H1 (cell line): Measurements from ENCODE around the gene PAX3. TPM values are rescaled to one million over a fixed set of nuclear protein-coding genes. Genes with fewer than 3 reads are reported as not detected.

Experiments
- CTCF ChIA-PET: fragments of 300-600 bp; sonication (Branson Sonifier 250); formaldehyde crosslinking; loops from one replicate; lab custom pipeline; 2021; ENCODE audit not compliant: partially characterized antibody; lab: Charles Lee
- POLR2A ChIA-PET: fragments of 300-600 bp; sonication (Branson Sonifier 250); formaldehyde crosslinking; loops from one replicate; lab custom pipeline; 2021; ENCODE audit warnings: inconsistent platforms; ENCODE audit not compliant: partially characterized antibody; lab: Charles Lee
- DNase-seq, 2 experiments: peaks; one replicate each; pipeline versions ENCODE4 v3.0.0 to v3.0.0-alpha.2; 2010 to 2022; ENCODE audit warnings: low spot score in 2 of 2, low read depth in 1 of 2, mixed read lengths in 1 of 2
- FAIRE-seq: peaks from 2 replicates; lab custom pipeline; 2011; peaks lifted over from hg19 to GRCh38; lab: Jason Lieb, UNC
- H2AFZ ChIP-seq: 2 replicates; pipeline ENCODE4 v1.8.1; 2012; ENCODE audit warnings: low read length, inconsistent platforms
- H2AK5ac ChIP-seq: 2 replicates; pipeline ENCODE4 v1.6.1; 2013; ENCODE audit warnings: low read depth, low read length
- H2BK120ac ChIP-seq: replicated peaks from 2 replicates; pipeline ENCODE3; 2013; ENCODE audit warnings: low read depth, low read length, inconsistent platforms
- H2BK12ac ChIP-seq: 2 replicates; pipeline ENCODE4 v1.6.1; 2013; ENCODE audit warnings: low read depth, low read length
- H2BK15ac ChIP-seq: 2 replicates; pipeline ENCODE4 v1.6.1; 2013; ENCODE audit warnings: low read length
- H2BK20ac ChIP-seq: 2 replicates; pipeline ENCODE4 v1.6.1; 2013; ENCODE audit warnings: low read length
- H2BK5ac ChIP-seq: 2 replicates; pipeline ENCODE4 v1.6.1; 2013; ENCODE audit warnings: low read depth, low read length
- H3K14ac ChIP-seq: 2 replicates; pipeline ENCODE4 v1.6.1; 2013; ENCODE audit warnings: inconsistent platforms; ENCODE audit not compliant: insufficient read length
- H3K18ac ChIP-seq: 2 replicates; pipeline ENCODE4 v1.6.1; 2013; ENCODE audit warnings: low read length; ENCODE audit errors: extremely low read depth
- H3K23ac ChIP-seq: 2 replicates; pipeline ENCODE4 v1.6.1; 2013; ENCODE audit warnings: inconsistent platforms; ENCODE audit not compliant: insufficient read length
- H3K23me2 ChIP-seq: 2 replicates; pipeline ENCODE4 v1.6.1; 2013; ENCODE audit warnings: low read depth, low read length
- H3K27ac ChIP-seq: 2 replicates; pipeline ENCODE4 v1.6.1; 2011; ENCODE audit warnings: low read depth, low read length, inconsistent platforms
- H3K27me3 ChIP-seq, 4 experiments: replicated peaks in 1 of 4; 1 replicate in 1 of 4; 2 replicates in 3 of 4; pipeline versions ENCODE4 v1.6.1 to v1.8.1; 2011 to 2013; ENCODE audit warnings: low read length in 3 of 4, mild to moderate bottlenecking in 3 of 4, inconsistent platforms in 2 of 4, mixed read lengths in 2 of 4, moderate library complexity in 1 of 4; ENCODE audit not compliant: control insufficient read depth in 3 of 4, insufficient read depth in 3 of 4; ENCODE audit errors: extremely low read depth in 1 of 4
- H3K36me3 ChIP-seq, 4 experiments: 2 replicates each; pipeline versions ENCODE4 v1.6.1 to v1.8.1; 2011 to 2013; ENCODE audit warnings: mild to moderate bottlenecking in 4 of 4, low read length in 3 of 4, moderate library complexity in 2 of 4, control low read depth in 1 of 4, inconsistent platforms in 1 of 4; ENCODE audit not compliant: insufficient read depth in 4 of 4, control insufficient read depth in 2 of 4
- H3K4ac ChIP-seq: replicated peaks from 2 replicates; pipeline ENCODE3; 2013; ENCODE audit warnings: low read length, low read depth, mixed read lengths, inconsistent platforms; ENCODE audit not compliant: insufficient read length
- H3K4me1 ChIP-seq, 4 experiments: replicated peaks in 1 of 4; 1 replicate in 1 of 4; 2 replicates in 3 of 4; pipeline versions ENCODE4 v1.6.1 to v1.8.1; 2011 to 2013; ENCODE audit warnings: low read length in 3 of 4, inconsistent platforms in 2 of 4, mixed read lengths in 1 of 4; ENCODE audit not compliant: insufficient read depth in 4 of 4, control insufficient read depth in 3 of 4
- H3K4me2 ChIP-seq, 2 experiments: 2 replicates each; pipeline versions ENCODE4 v1.6.1 to v1.8.1; 2011 to 2013; ENCODE audit warnings: low read depth in 2 of 2, low read length in 2 of 2, control low read depth in 1 of 2, inconsistent platforms in 1 of 2, mild to moderate bottlenecking in 1 of 2; ENCODE audit not compliant: insufficient read depth in 1 of 2
- H3K4me3 ChIP-seq, 4 experiments: fragments of 200-600, 300-600 bp in 1 of 4; sonication (generic), shearing (Covaris generic), sonication (Bioruptor Twin) in 1 of 4; 2 replicates each; pipeline versions ENCODE4 v1.5.1 to v1.8.1; 2011 to 2016; ENCODE audit warnings: low read length in 4 of 4, low read depth in 3 of 4, control low read depth in 2 of 4, inconsistent platforms in 2 of 4, mild to moderate bottlenecking in 2 of 4, mixed read lengths in 1 of 4, moderate library complexity in 1 of 4; ENCODE audit not compliant: insufficient read depth in 2 of 4; ENCODE audit errors: extremely low read depth in 1 of 4
- H3K56ac ChIP-seq: replicated peaks from 2 replicates; pipeline ENCODE3; 2013; ENCODE audit warnings: low read depth, mild to moderate bottlenecking, mixed read lengths, low read length, inconsistent platforms; ENCODE audit not compliant: insufficient read length
- H3K79me1 ChIP-seq: 2 replicates; pipeline ENCODE4 v1.6.1; 2013; ENCODE audit warnings: low read depth, low read length, control low read depth
- H3K79me2 ChIP-seq, 2 experiments: 2 replicates each; pipeline versions ENCODE4 v1.6.1 to v1.8.1; 2012 to 2013; ENCODE audit warnings: low read length in 2 of 2, mild to moderate bottlenecking in 2 of 2, inconsistent platforms in 1 of 2; ENCODE audit not compliant: insufficient read depth in 2 of 2, control insufficient read depth in 1 of 2
- H3K9ac ChIP-seq, 4 experiments: replicated peaks in 1 of 4; 1 replicate in 1 of 4; 2 replicates in 3 of 4; pipeline versions ENCODE4 v1.6.1 to v1.8.1; 2011 to 2013; ENCODE audit warnings: low read depth in 3 of 4, low read length in 3 of 4, control low read depth in 2 of 4, mild to moderate bottlenecking in 2 of 4, moderate library complexity in 2 of 4, inconsistent platforms in 1 of 4; ENCODE audit errors: extremely low read depth in 1 of 4
- H3K9me3 ChIP-seq, 2 experiments: 2 replicates each; pipeline versions ENCODE4 v1.6.1 to v1.8.1; 2012 to 2013; ENCODE audit warnings: mild to moderate bottlenecking in 2 of 2, moderate library complexity in 2 of 2, control low read depth in 1 of 2, inconsistent platforms in 1 of 2, low read depth in 1 of 2, low read length in 1 of 2, mixed read lengths in 1 of 2; ENCODE audit not compliant: insufficient read depth in 2 of 2
- H4K20me1 ChIP-seq, 2 experiments: replicated peaks in 1 of 2; 2 replicates each; pipeline versions ENCODE3 to v1.8.1; 2011 to 2013; ENCODE audit warnings: inconsistent platforms in 2 of 2, low read length in 2 of 2, mild to moderate bottlenecking in 1 of 2; ENCODE audit not compliant: insufficient read depth in 2 of 2, control insufficient read depth in 1 of 2
- H4K5ac ChIP-seq: 2 replicates; pipeline ENCODE4 v1.6.1; 2013; ENCODE audit warnings: low read length, low read depth, mixed read lengths, inconsistent platforms; ENCODE audit not compliant: insufficient read length
- H4K8ac ChIP-seq: 2 replicates; pipeline ENCODE4 v1.8.0; 2013; ENCODE audit warnings: mild to moderate bottlenecking, moderate library complexity, low read length, inconsistent platforms; ENCODE audit not compliant: insufficient read depth; ENCODE audit errors: extremely low read depth
- H4K91ac ChIP-seq: replicated peaks from 2 replicates; pipeline ENCODE3; 2013; ENCODE audit warnings: low read length, mixed read lengths, inconsistent platforms; ENCODE audit not compliant: insufficient read length
- FOSL1 ChIP-seq: IDR thresholded peaks from 2 replicates; pipeline ENCODE4 v1.6.1; 2011; ENCODE audit warnings: mild to moderate bottlenecking, low read depth, low read length, moderate library complexity; ENCODE audit not compliant: insufficient read depth
- GABPA ChIP-seq: IDR thresholded peaks from 2 replicates; pipeline ENCODE4 v1.6.1; 2011; ENCODE audit warnings: mild to moderate bottlenecking, low read length, moderate library complexity, borderline replicate concordance; ENCODE audit not compliant: insufficient read depth
- JUN ChIP-seq: IDR thresholded peaks from 2 replicates; pipeline ENCODE4 v1.6.1; 2011; ENCODE audit warnings: low read depth, mild to moderate bottlenecking, improper control_type of control experiment, low read length
- NRF1 ChIP-seq: IDR thresholded peaks from 2 replicates; pipeline ENCODE4 v1.6.1; 2011; ENCODE audit warnings: mild to moderate bottlenecking, low read depth, low read length, improper control_type of control experiment
- PHF8 ChIP-seq: fragments of 200-600 bp; sonication (generic); conservative IDR thresholded peaks from 2 replicates; pipeline ENCODE4 v1.7.1; 2012; ENCODE audit warnings: low read depth, mild to moderate bottlenecking, inconsistent platforms, low read length, moderate library complexity
- RAD21 ChIP-seq, 2 experiments: IDR thresholded peaks in 1 of 2; conservative IDR thresholded peaks in 1 of 2; 2 replicates each; pipeline ENCODE4 v1.6.1; 2011; ENCODE audit warnings: low read depth in 2 of 2, low read length in 2 of 2, improper control_type of control experiment in 1 of 2, inconsistent platforms in 1 of 2, mild to moderate bottlenecking in 1 of 2, moderate library complexity in 1 of 2
- SAP30 ChIP-seq: fragments of 300-600 bp; sonication (generic); IDR thresholded peaks from 2 replicates; pipeline ENCODE4 v1.7.1; 2012; ENCODE audit warnings: low read length, moderate library complexity, mild to moderate bottlenecking, inconsistent platforms; ENCODE audit not compliant: insufficient read depth, insufficient replicate concordance
- SP4 ChIP-seq: IDR thresholded peaks from 2 replicates; pipeline ENCODE4 v1.6.1; 2012; ENCODE audit warnings: low read length, inconsistent platforms
- SRF ChIP-seq: IDR thresholded peaks from 2 replicates; pipeline ENCODE4 v1.6.1; 2011; ENCODE audit warnings: mild to moderate bottlenecking, low read depth, low read length, moderate library complexity
- YY1 ChIP-seq: IDR thresholded peaks from 2 replicates; pipeline ENCODE4 v1.6.1; 2011; ENCODE audit warnings: low read depth, mild to moderate bottlenecking, low read length
- WGBS, 2 experiments: shearing (Covaris generic) in 1 of 2; methylation state at CpG; one replicate each; pipeline versions ENCODE4 v1.1.6 to v1.1.7; 2013 to 2015; ENCODE audit warnings: low lambda C conversion rate in 2 of 2, mixed read lengths in 2 of 2, inconsistent platforms in 1 of 2, low coverage in 1 of 2, missing lambda C conversion rate in 1 of 2; ENCODE audit not compliant: insufficient replicate concordance in 2 of 2, insufficient coverage in 1 of 2, insufficient read length in 1 of 2; ENCODE audit errors: extremely low coverage in 1 of 2, missing lambda C conversion rate in 1 of 2; 5-methylcytosine and 5-hydroxymethylcytosine counted together
- polyA plus RNA-seq, 7 experiments: library from polyadenylated mRNA; depleted of rRNA in 3 of 7; stranded (reverse) in 5 of 7; unstranded in 2 of 7; fragments of >200 nt in 5 of 7; fragments of 200-250 nt in 2 of 7; gene quantifications; 1 replicate in 5 of 7; 2 replicates in 1 of 7; 4 replicates in 1 of 7; pipeline versions ENCODE4 v1.2.1 to v1.2.3, GENCODE V29; 2011 to 2013; ENCODE audit warnings: missing spikeins in 2 of 7, mixed read lengths in 2 of 7
- total RNA-seq: library from RNA; stranded (reverse); fragmentation: NEBNext Ultra II Directional; extraction: Animal tissue kit (Norgen Biotek cat#: 25700); gene quantifications from 2 replicates; pipeline ENCODE4 v1.2.1, GENCODE V29; 2021
- TF ChIP-seq, protein P1 (sequence below): IDR thresholded peaks from 2 replicates; pipeline ENCODE4 v1.6.1; 2011; ENCODE audit warnings: low read length, improper control_type of control experiment

Gene PAX3
- total and polyA plus RNA-seq, 2 of the 8 experiments (the other 6 are each of a cell fraction or from before 2014, with no cell fraction given): 0.33 TPM; not detected in 1

GRCh38 chr2:222280795-222281194 lies 18.0 kb downstream of the PAX3 start:
- Histone ChIP-seq H3K9me3 (no peaks in the 10 kb centered on the region), H3K18ac (no peak overlapping the region), H2AFZ (no peak overlapping the region), H3K79me2 (no peaks in the 10 kb centered on the region), H2AK5ac (no peak overlapping the region), H4K20me1 (no peaks in the 10 kb centered on the region), H3K4me3 (no peak overlapping the region), H4K5ac (no peak overlapping the region), H3K27ac (no peak overlapping the region), H3K36me3 (no peaks in the 10 kb centered on the region), H2BK5ac (no peak overlapping the region), H3K23ac (no peak overlapping the region), H4K91ac (no peak overlapping the region), H2BK12ac (no peak overlapping the region), H3K9ac (no peak overlapping the region), H4K8ac (no peak overlapping the region), H3K79me1 (no peaks in the 10 kb centered on the region), H2BK15ac (no peak overlapping the region), H3K27me3 (peaks cover 4 to 19% (median 8%) of the 10 kb centered on the region in 4 experiments), H3K14ac (no peak overlapping the region), H2BK20ac (no peak overlapping the region), H3K4me1 (peaks cover 0 to 3% (median 0%) of the 10 kb centered on the region in 4 experiments; a peak in 1 of 7 replicates), H3K4me2 (no peak overlapping the region), H3K4ac (no peak overlapping the region), H3K23me2 (no peaks in the 10 kb centered on the region), H2BK120ac (no peak overlapping the region), H3K56ac (no peak overlapping the region)
- FAIRE-seq: no peak
- ChIA-PET CTCF (interaction anchor here (1.0 to 2.2 kb wide), 3 partner anchors 14 to 28 kb away, joined by 3 to 5 read pairs (median 4); no protein-coding TSS in a partner anchor), POLR2A (interaction anchor here (0.6 kb wide), 1 partner anchor 227 kb away, joined by 5 read pairs; no protein-coding TSS in a partner anchor)
- DNase-seq: no peak
- WGBS, 2 experiments: 87% methylated on average over 5 of the region's 5 CpGs; no CpG with 5 or more reads in 1 of the 2 experiments
- TF ChIP-seq PHF8 (no peak), FOSL1 (no peak), NRF1 (no peak), SAP30 (no peak), GABPA (no peak), YY1 (no peak), RAD21 (IDR thresholded peaks at IDR 0.05 in 1 of 2, conservative IDR thresholded peaks at IDR 0.05 in 1 of 2; ENCODE audit: low read depth in 2 of 2, low read length in 2 of 2) (no peak), JUN (no peak), SRF (no peak), SP4 (no peak)
- TF ChIP-seq, protein P1, sequence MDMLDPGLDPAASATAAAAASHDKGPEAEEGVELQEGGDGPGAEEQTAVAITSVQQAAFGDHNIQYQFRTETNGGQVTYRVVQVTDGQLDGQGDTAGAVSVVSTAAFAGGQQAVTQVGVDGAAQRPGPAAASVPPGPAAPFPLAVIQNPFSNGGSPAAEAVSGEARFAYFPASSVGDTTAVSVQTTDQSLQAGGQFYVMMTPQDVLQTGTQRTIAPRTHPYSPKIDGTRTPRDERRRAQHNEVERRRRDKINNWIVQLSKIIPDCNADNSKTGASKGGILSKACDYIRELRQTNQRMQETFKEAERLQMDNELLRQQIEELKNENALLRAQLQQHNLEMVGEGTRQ: no peak
